Spleen (tissue), 7 donors: ENCODE data around the gene C11orf21.

Experiments
- CTCF ChIP-seq, 11 experiments: fragments of 200-600 bp in 7 of 11; fragments of 450-650 bp in 4 of 11; sonication (generic) in 4 of 11; IDR thresholded peaks in 8 of 11; conservative IDR thresholded peaks in 3 of 11; 1 replicate in 7 of 11; 2 replicates in 4 of 11; pipeline versions ENCODE4 v1.4.0 to v1.8.0; 2016 to 2021; ENCODE audit warnings: antibody characterized with exemption in 11 of 11, inconsistent platforms in 4 of 11, mild to moderate bottlenecking in 1 of 11
- POLR2AphosphoS5 ChIP-seq, 3 donors: sonication (generic); formaldehyde crosslinking; IDR thresholded peaks; one replicate each; pipeline ENCODE4 v1.5.1; 2017; ENCODE audit warnings: antibody characterized with exemption in 3 of 3
- donor health status: DM: no; HTN: no; CAD: no; lungs with moderate emphysema.
- donor health status: DM: no; HTN: no; CAD: no.
- donor health status: DM: no; HTN: no; CAD: no.

GRCh38 chr11:2299773-2300172 is 1.9 kb downstream of the C11orf21 start:
- TF ChIP-seq POLR2AphosphoS5 (IDR thresholded peaks at IDR 0.05) (no peak), CTCF (IDR thresholded peaks at IDR 0.05 in 8 of 11, conservative IDR thresholded peaks at IDR 0.05 in 3 of 11) (no peak)
